ENCODE data around the gene AKAP1. TPM values are rescaled to one million over a fixed set of nuclear protein-coding genes. Genes with fewer than 3 reads are reported as not detected.
A peak's percentile ranks its signal among the peaks of the same experiment; 100 is the strongest.

AKAP1 gene
- total RNA-seq, 4 donors from 2014 or later = 22.6 to 51.9 (median 33.3) TPM

GRCh38 chr17:57067162-57067561 is 17.9 kb upstream of the AKAP1 start:
- no peak for DNase-seq
- peaks cover 0 to 13% (median 0%) of the 10 kb centered on the region in 3 donors for H3K4me1 ChIP-seq
- H3K36me3 ChIP-seq = no peaks in the 10 kb centered on the region
- no peak overlapping the region for H3K4me3 ChIP-seq
- no peaks in the 10 kb centered on the region for H3K9me3 ChIP-seq
- H3K27me3 ChIP-seq = no peaks in the 10 kb centered on the region
- TF ChIP-seq POLR2A (IDR thresholded peaks at IDR 0.05) = no peak
- TF ChIP-seq, protein P1, sequence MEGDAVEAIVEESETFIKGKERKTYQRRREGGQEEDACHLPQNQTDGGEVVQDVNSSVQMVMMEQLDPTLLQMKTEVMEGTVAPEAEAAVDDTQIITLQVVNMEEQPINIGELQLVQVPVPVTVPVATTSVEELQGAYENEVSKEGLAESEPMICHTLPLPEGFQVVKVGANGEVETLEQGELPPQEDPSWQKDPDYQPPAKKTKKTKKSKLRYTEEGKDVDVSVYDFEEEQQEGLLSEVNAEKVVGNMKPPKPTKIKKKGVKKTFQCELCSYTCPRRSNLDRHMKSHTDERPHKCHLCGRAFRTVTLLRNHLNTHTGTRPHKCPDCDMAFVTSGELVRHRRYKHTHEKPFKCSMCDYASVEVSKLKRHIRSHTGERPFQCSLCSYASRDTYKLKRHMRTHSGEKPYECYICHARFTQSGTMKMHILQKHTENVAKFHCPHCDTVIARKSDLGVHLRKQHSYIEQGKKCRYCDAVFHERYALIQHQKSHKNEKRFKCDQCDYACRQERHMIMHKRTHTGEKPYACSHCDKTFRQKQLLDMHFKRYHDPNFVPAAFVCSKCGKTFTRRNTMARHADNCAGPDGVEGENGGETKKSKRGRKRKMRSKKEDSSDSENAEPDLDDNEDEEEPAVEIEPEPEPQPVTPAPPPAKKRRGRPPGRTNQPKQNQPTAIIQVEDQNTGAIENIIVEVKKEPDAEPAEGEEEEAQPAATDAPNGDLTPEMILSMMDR (IDR thresholded peaks at IDR 0.05) = no peak
- no peak overlapping the region for H3K27ac ChIP-seq
- WGBS, 2 donors = 75 to 77% methylated on average over 2 to 4 of the region's 4 CpGs
- intact Hi-C loops (cut with DNase I) = loop anchor here (10.0 kb wide), 1 partner anchor 62 kb away; no protein-coding TSS in a partner anchor

GRCh38 chr17:57067781-57068180 is 17.3 kb upstream of the AKAP1 start:
- Histone ChIP-seq H3K4me3 (no peak overlapping the region), H3K27ac (peak overlapping the region in 2 of 4 donors; percentile 16 to 26), H3K9me3 (no peaks in the 10 kb centered on the region), H3K36me3 (no peaks in the 10 kb centered on the region), H3K27me3 (no peaks in the 10 kb centered on the region), H3K4me1 (peaks cover 0 to 13% (median 0%) of the 10 kb centered on the region in 3 donors)
- intact Hi-C loops (cut with DNase I) = loop anchor here (10.0 kb wide), 1 partner anchor 63 kb away; no protein-coding TSS in a partner anchor
- 63 to 80% methylated on average over 1 of the region's 1 CpG for WGBS, 2 donors
- TF ChIP-seq, protein P1 (IDR thresholded peaks at IDR 0.05) = no peak
- no peak for TF ChIP-seq POLR2A (IDR thresholded peaks at IDR 0.05)
- no peak for DNase-seq

DNA sequence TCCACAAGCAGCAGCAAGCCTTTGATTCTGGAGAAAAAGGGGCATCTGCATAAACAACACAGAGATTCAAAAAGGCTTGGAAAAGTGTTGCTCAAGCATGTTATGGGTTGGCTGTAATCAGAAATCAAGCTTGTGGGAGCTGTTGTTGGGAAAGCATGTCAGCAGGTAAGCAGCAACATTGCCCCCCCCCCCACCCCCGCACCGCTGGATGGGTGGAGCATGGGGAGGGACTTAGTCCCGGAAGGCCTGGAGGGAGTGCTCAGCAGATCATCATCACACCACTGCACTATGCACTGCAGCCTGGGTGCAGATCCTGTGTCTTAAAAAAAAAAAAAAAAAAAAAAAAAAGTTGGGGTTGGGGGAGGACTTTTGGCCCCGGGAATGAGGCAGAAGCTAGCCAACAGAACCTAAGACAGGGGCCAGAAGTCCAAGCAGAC is 16.8 kb upstream of the AKAP1 start:
- Histone ChIP-seq H3K27me3 (no peaks in the 10 kb centered on the region), H3K9me3 (no peaks in the 10 kb centered on the region), H3K27ac (peak overlapping the region in 2 of 4 donors; percentile 16 to 26), H3K4me3 (no peak overlapping the region), H3K36me3 (no peaks in the 10 kb centered on the region), H3K4me1 (peaks cover 0 to 13% (median 0%) of the 10 kb centered on the region in 3 donors)
- intact Hi-C loops (cut with DNase I) = loop anchor here (10.0 kb wide), 1 partner anchor 63 kb away; no protein-coding TSS in a partner anchor
- DNase-seq = no peak
- TF ChIP-seq POLR2A (IDR thresholded peaks at IDR 0.05) = no peak
- TF ChIP-seq, protein P1 (IDR thresholded peaks at IDR 0.05) = no peak
- WGBS, 2 donors = 13 to 16% methylated on average over 4 of the region's 4 CpGs

DNA sequence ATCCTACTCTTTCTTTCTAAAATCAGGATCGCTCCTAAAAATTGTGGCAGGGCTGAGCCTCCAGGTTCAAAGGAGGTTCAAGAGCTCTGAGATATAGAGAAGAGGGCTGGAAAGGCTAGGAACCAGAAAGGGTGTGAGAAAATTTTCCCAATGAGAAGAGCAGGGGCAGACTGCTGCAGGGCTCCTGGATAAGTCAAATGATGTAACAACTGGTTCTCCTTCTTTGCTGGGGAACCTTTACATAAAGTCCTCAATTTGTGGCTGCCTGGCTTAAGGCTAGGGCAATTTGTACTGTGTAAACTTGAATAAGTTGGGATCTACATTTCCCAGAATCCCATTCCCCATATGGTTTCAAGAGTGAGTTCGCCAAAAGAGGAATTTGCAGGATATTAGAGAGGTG is 16.3 kb upstream of the AKAP1 start:
- H3K4me3 ChIP-seq = no peak overlapping the region
- no peaks in the 10 kb centered on the region for H3K9me3 ChIP-seq
- DNase-seq = no peak
- no peaks in the 10 kb centered on the region for H3K36me3 ChIP-seq
- peaks cover 0 to 13% (median 0%) of the 10 kb centered on the region in 3 donors for H3K4me1 ChIP-seq
- no peak overlapping the region for H3K27ac ChIP-seq
- TF ChIP-seq POLR2A (IDR thresholded peaks at IDR 0.05) = no peak
- TF ChIP-seq, protein P1 (IDR thresholded peaks at IDR 0.05) = no peak
- 88 to 89% methylated on average over 2 of the region's 2 CpGs for WGBS, 2 donors
- intact Hi-C loops (cut with DNase I) = loop anchor here (10.0 kb wide), 1 partner anchor 64 kb away; no protein-coding TSS in a partner anchor
- no peaks in the 10 kb centered on the region for H3K27me3 ChIP-seq

GRCh38 chr17:57071991-57072944 is 12.8 kb upstream of the AKAP1 start:
- Histone ChIP-seq H3K4me3 (no peak overlapping the region), H3K9me3 (no peaks in the 10 kb centered on the region), H3K27ac (no peak overlapping the region), H3K4me1 (peaks cover 0 to 13% (median 0%) of the 10 kb centered on the region in 3 donors), H3K27me3 (no peaks in the 10 kb centered on the region), H3K36me3 (no peaks in the 10 kb centered on the region)
- no peak for DNase-seq
- intact Hi-C loops (cut with DNase I) = no loop called here
- TF ChIP-seq, protein P1 (IDR thresholded peaks at IDR 0.05) = no peak
- no peak for TF ChIP-seq POLR2A (IDR thresholded peaks at IDR 0.05)
- WGBS, 2 donors = 57 to 66% methylated on average over 5 of the region's 5 CpGs
